ENCODE results near the gene GAP43. TPM values are rescaled to one million over a fixed set of nuclear protein-coding genes. Genes with fewer than 3 reads are reported as not detected.

GAP43 gene
- total RNA-seq, 3 donors from 2014 or later: 0.96 to 13.6 (median 1.1) TPM

GRCh38 chr3:115758076-115758763, 134.9 kb downstream of the GAP43 start:
- Histone ChIP-seq H3K36me3 (ENCODE audit: low read depth) (no peaks in the 10 kb centered on the region), H3K4me1 (ENCODE audit: low read depth) (no peaks in the 10 kb centered on the region), H3K4me3 (no peak overlapping the region), H3K9me3 (no peaks in the 10 kb centered on the region)
- intact Hi-C loops (cut with DNase I, micrococcal nuclease): no loop called here
- no peak for TF ChIP-seq CTCF (IDR thresholded peaks at IDR 0.05)
- DNase-seq: no peak
- ATAC-seq: no peak

- ATAC-seq (no peak), DNase-seq (no peak)
- H3K4me1 ChIP-seq (ENCODE audit: low read depth): no peaks in the 10 kb centered on the region
- no peak overlapping the region for H3K4me3 ChIP-seq
- intact Hi-C loops (cut with DNase I, micrococcal nuclease): no loop called here
- TF ChIP-seq CTCF (IDR thresholded peaks at IDR 0.05): no peak
- no peaks in the 10 kb centered on the region for H3K9me3 ChIP-seq
- H3K36me3 ChIP-seq (ENCODE audit: low read depth): no peaks in the 10 kb centered on the region
Observed at GRCh38 chr3:115760716-115761115, 137.4 kb downstream of the GAP43 start.

GRCh38 chr3:115761927-115762305, 138.6 kb downstream of the GAP43 start:
- no peaks in the 10 kb centered on the region for H3K4me1 ChIP-seq (ENCODE audit: low read depth)
- intact Hi-C loops (cut with DNase I, micrococcal nuclease): no loop called here
- H3K36me3 ChIP-seq (ENCODE audit: low read depth): no peaks in the 10 kb centered on the region
- TF ChIP-seq CTCF (IDR thresholded peaks at IDR 0.05): no peak
- ATAC-seq (no peak), DNase-seq (no peak)
- H3K9me3 ChIP-seq: no peaks in the 10 kb centered on the region
- H3K4me3 ChIP-seq: no peak overlapping the region

- Histone ChIP-seq H3K9me3 (no peaks in the 10 kb centered on the region), H3K4me3 (no peak overlapping the region), H3K4me1 (ENCODE audit: low read depth) (no peaks in the 10 kb centered on the region), H3K36me3 (ENCODE audit: low read depth) (no peaks in the 10 kb centered on the region)
- intact Hi-C loops (cut with DNase I, micrococcal nuclease): no loop called here
- no peak for TF ChIP-seq CTCF (IDR thresholded peaks at IDR 0.05)
- DNase-seq (no peak), ATAC-seq (no peak)
Observed at GRCh38 chr3:115766587-115767482, 143.5 kb downstream of the GAP43 start.

GRCh38 chr3:115768661-115769060, 145.4 kb downstream of the GAP43 start:
- intact Hi-C loops (cut with DNase I, micrococcal nuclease): no loop called here
- H3K36me3 ChIP-seq (ENCODE audit: low read depth): no peaks in the 10 kb centered on the region
- no peak overlapping the region for H3K4me3 ChIP-seq
- DNase-seq (no peak), ATAC-seq (no peak)
- TF ChIP-seq CTCF (IDR thresholded peaks at IDR 0.05): no peak
- no peaks in the 10 kb centered on the region for H3K4me1 ChIP-seq (ENCODE audit: low read depth)
- H3K9me3 ChIP-seq: no peaks in the 10 kb centered on the region
